GM12801 (cell line): ENCODE data around the gene TTC38.

ENCODE experiments used
- CTCF ChIP-seq: IDR thresholded peaks from one replicate; pipeline ENCODE4 v1.5.1; 2011; ENCODE audit warnings: control low read depth; ENCODE audit not compliant: insufficient read length; ENCODE audit errors: extremely low read depth

The TTC38 gene

GRCh38 chr22:46280999-46281623, 13.3 kb downstream of the TTC38 start:
- TF ChIP-seq CTCF, result no peak

GRCh38 chr22:46281866-46282678, 14.3 kb downstream of the TTC38 start:
- TF ChIP-seq CTCF, result no peak

GRCh38 chr22:46286006-46286405, 18.2 kb downstream of the TTC38 start:
- no peak for TF ChIP-seq CTCF

GRCh38 chr22:46286941-46287872, 19.4 kb downstream of the TTC38 start:
- TF ChIP-seq CTCF, result no peak

- TF ChIP-seq CTCF, result no peak
These were observed 20.3 kb downstream of the TTC38 start for GRCh38 chr22:46287873-46288751.

- no peak for TF ChIP-seq CTCF
These were observed 21.0 kb downstream of the TTC38 start for GRCh38 chr22:46288846-46289243.
